ENCODE results near the gene GPR156. TPM values are rescaled to one million over a fixed set of nuclear protein-coding genes. Genes with fewer than 3 reads are reported as not detected.

GPR156 gene
- polyA plus RNA-seq, 1 donor from 2014 or later = 0.22 TPM

- H3K4me2 ChIP-seq (ENCODE audit: low read length) = no peak overlapping the region
Measured at GRCh38 chr3:120129051-120129450, 156.0 kb downstream of the GPR156 start.

GRCh38 chr3:120125992-120126391, 159.0 kb downstream of the GPR156 start:
- H4K20me1 ChIP-seq (ENCODE audit: insufficient read depth) = no peaks in the 10 kb centered on the region
- no peaks in the 10 kb centered on the region for H3K9me3 ChIP-seq (ENCODE audit: low read length)
- no peaks in the 10 kb centered on the region for H3K27me3 ChIP-seq (ENCODE audit: insufficient read depth, low read depth, low read length)
- H3K36me3 ChIP-seq (ENCODE audit: insufficient read depth, low read length) = no peaks in the 10 kb centered on the region
- no peak overlapping the region for H3K4me2 ChIP-seq (ENCODE audit: low read length)
- H3K4me3 ChIP-seq (ENCODE audit: low read length) = no peak overlapping the region
- no peaks in the 10 kb centered on the region for H3K9me2 ChIP-seq (ENCODE audit: insufficient read depth, low read length)
- no peak overlapping the region for H2AFZ ChIP-seq (ENCODE audit: low read depth, low read length)
- H3K9ac ChIP-seq (ENCODE audit: low read length) = no peak overlapping the region
- no peaks in the 10 kb centered on the region for H3F3A ChIP-seq (ENCODE audit: insufficient read depth, low read length, poor library complexity, severe bottlenecking)
- H3K27ac ChIP-seq (ENCODE audit: low read length) = no peak overlapping the region
- H3K79me2 ChIP-seq (replicated peaks; ENCODE audit: insufficient read depth, low read length) = no peaks in the 10 kb centered on the region
- TF ChIP-seq EZH2 (IDR thresholded peaks at IDR 0.05; ENCODE audit: borderline replicate concordance, insufficient read depth, low read length, poor library complexity, severe bottlenecking) (no peak), MXI1 (conservative IDR thresholded peaks at IDR 0.05; ENCODE audit: poor library complexity, severe bottlenecking) (no peak), REST (IDR thresholded peaks at IDR 0.05; ENCODE audit: borderline replicate concordance) (no peak), RAD21 (conservative IDR thresholded peaks at IDR 0.05) (no peak), EP300 (conservative IDR thresholded peaks at IDR 0.05; ENCODE audit: poor library complexity, severe bottlenecking) (no peak), TAF1 (IDR thresholded peaks at IDR 0.05; ENCODE audit: low read depth) (no peak), SMC3 (conservative IDR thresholded peaks at IDR 0.05; ENCODE audit: poor library complexity) (no peak), POLR2AphosphoS5 (IDR thresholded peaks at IDR 0.05) (no peak)

More at GRCh38 chr3:120129051-120129450, 156.0 kb downstream of the GPR156 start:
- no peaks in the 10 kb centered on the region for H3K79me2 ChIP-seq (replicated peaks; ENCODE audit: insufficient read depth, low read length)
- H3K36me3 ChIP-seq (ENCODE audit: insufficient read depth, low read length) = no peaks in the 10 kb centered on the region
- H3K4me3 ChIP-seq (ENCODE audit: low read length) = no peak overlapping the region
- no peaks in the 10 kb centered on the region for H4K20me1 ChIP-seq (ENCODE audit: insufficient read depth)
- no peaks in the 10 kb centered on the region for H3K9me2 ChIP-seq (ENCODE audit: insufficient read depth, low read length)
- no peak overlapping the region for H3K27ac ChIP-seq (ENCODE audit: low read length)
- no peaks in the 10 kb centered on the region for H3K27me3 ChIP-seq (ENCODE audit: insufficient read depth, low read depth, low read length)
- no peak overlapping the region for H2AFZ ChIP-seq (ENCODE audit: low read depth, low read length)
- H3F3A ChIP-seq (ENCODE audit: insufficient read depth, low read length, poor library complexity, severe bottlenecking) = no peaks in the 10 kb centered on the region
- H3K9ac ChIP-seq (ENCODE audit: low read length) = no peak overlapping the region
- no peak for TF ChIP-seq CTCF (IDR thresholded peaks at IDR 0.05; ENCODE audit: poor library complexity, severe bottlenecking)
- TF ChIP-seq EZH2 (IDR thresholded peaks at IDR 0.05; ENCODE audit: borderline replicate concordance, insufficient read depth, low read length, poor library complexity, severe bottlenecking) = no peak
- no peak for TF ChIP-seq TAF1 (IDR thresholded peaks at IDR 0.05; ENCODE audit: low read depth)
- TF ChIP-seq SMC3 (conservative IDR thresholded peaks at IDR 0.05; ENCODE audit: poor library complexity) = no peak
- TF ChIP-seq POLR2AphosphoS5 (IDR thresholded peaks at IDR 0.05) = no peak
- TF ChIP-seq EP300 (conservative IDR thresholded peaks at IDR 0.05; ENCODE audit: poor library complexity, severe bottlenecking) = no peak
- TF ChIP-seq MXI1 (conservative IDR thresholded peaks at IDR 0.05; ENCODE audit: poor library complexity, severe bottlenecking) = no peak
- TF ChIP-seq RAD21 (conservative IDR thresholded peaks at IDR 0.05) = no peak
- TF ChIP-seq REST (IDR thresholded peaks at IDR 0.05; ENCODE audit: borderline replicate concordance) = no peak
- no peaks in the 10 kb centered on the region for H3K9me3 ChIP-seq (ENCODE audit: low read length)
